SKM-1 (cell line): ENCODE data around the gene TTN.
A peak's percentile ranks its signal among the peaks of the same experiment; 100 is the strongest.

Experiments used
- DNase-seq: peaks from one replicate; lab custom pipeline; 2025; ENCODE audit not compliant: unreplicated experiment; lab: John Stamatoyannopoulos, UW

The TTN gene

DNA sequence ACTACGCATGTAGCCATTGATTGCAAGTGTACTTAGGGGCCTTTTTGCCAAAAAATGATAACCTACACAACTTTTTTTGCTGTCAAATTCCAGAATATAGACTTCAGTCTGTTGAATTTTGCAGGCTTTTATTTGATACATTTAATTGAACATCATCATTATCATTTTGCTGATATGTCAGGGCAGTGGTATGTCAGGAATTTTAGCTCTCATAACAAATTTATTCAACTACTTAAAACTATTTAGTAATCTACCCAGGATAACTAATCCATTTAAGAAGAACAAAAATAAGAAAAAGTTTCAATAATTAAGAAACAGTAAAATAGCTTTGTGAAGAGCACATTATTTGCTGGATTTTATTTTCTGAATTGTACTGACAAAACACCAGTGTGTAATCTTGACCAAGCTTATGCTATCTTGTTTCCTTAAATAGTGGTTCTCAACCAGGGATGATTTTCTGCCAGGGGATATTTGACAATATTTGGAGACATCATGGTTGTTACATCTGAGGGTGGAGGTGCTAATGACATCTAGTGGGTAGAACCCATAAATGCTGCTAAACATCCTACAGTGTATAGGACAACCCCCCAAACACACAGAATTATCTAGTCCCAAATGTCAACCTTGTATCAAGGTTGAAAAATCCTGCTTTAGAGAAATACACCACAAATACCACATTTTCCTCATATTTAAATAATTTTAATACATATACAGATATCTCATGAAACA lies 12.1 kb upstream of the TTN start:
- DNase-seq: no peak

DNA sequence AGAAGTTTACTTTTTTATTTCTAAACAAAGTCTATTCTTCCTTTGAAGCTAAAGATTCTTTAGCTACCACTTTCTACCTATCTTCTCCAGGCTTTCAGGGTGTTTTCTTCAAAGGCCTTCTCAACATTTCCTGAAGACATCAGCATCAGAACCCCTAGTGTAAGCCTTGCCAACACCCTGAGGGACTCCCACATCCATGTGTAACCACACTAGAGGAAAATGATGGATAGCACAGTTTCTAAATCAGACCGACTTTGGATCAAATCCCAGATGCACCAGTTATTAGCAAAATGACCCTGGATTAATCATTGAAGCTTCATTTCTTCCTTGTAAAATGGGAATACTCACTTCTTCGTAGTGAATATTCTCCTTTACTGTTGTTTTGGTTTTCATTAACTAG lies 4.7 kb upstream of the TTN start:
- no peak for DNase-seq

DNA sequence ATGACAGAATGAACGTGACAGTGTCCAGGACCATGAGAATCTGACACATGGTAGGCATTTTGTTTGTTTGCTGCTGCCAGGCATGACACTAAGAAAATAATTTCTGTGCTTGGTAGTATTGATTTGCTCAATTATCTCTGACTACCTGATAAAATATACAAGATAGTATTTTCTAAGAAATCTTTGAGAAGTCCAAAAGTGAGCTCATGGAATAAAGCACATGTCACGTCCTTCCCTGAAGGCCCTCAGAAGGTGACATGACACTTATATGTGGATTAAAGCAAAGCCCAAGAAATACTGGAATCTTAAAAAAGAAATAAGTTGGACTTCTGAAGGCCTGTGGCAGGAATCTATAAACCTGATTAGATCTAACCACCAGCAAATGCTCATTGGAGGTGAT lies 3.8 kb upstream of the TTN start:
- no peak for DNase-seq

DNA sequence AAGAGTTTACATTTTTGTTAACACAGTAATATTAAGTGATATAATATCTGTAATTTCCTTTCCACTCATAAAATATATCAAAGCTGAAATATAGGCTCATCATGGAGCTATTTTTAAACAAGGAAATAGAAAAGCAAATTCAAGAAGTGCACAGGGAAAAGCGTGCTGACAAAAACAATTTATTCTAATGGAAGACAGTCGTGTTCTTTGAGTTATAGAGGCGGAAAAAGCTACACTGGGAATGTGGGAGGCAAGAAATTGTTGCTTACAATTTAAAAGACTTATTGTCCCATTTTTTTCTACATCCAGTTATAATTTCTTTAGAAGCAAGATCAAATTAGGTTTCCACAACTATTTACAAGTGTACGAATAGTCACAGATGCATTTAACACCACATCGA lies 3.2 kb upstream of the TTN start:
- DNase-seq: no peak

DNA sequence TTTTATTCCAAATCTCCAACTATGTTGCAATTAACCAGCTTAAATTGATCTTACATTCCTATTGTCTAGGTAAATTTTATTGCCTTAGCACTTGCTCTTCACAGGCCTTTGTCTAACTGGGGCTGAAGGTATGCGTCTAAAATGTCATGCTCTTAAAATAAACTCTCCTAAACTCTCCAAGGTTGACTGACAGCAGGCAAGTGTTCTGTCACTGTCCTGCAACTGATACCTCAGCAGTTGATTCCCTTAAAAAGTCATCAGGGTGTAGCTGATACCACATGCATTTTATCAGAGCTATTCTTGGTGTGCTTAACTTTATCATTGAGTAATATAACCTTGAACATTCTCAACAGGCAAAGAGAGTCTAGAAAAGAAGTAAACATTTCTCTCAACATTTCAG lies 680 bp downstream of the TTN start:
- no peak for DNase-seq

DNA sequence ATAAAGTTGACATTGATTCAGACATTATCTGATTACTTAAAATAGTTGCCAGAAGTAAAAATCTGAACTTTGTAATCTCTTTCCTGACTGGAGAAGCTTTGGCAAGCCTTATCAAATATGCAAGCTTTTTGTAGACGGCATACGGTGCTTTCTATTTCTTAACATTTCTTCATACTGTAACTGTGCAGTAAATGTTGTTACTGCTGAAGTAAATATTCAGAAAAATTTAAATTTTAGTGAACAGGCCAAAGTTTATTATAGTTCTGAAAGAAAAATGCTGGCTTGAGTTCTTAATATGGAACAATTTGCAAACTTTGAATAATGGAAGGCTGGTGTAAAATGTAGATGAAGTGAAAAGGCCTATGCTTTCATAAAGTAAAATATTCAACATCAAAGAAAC lies 1.8 kb downstream of the TTN start:
- no peak for DNase-seq

DNA sequence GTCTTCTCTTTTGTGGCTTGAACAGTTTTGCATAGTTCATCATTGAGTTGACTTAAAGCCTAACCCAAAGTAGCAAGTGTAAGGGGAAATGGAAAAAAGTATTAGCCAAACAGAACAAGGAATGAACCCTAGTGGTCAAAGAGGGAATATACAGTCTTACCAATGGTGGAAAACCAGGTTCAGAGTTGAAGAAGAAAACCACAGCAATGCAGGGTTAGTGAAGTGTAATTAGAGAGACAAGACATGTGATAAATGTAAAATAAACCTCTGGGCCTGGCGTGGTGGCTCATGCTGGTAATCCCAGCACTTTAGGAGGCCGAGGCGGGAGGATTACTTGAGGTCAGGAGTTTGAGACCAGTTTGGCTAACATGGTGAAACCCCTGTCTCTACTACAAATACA lies 2.4 kb downstream of the TTN start:
- peak; percentile 28 for DNase-seq

DNA sequence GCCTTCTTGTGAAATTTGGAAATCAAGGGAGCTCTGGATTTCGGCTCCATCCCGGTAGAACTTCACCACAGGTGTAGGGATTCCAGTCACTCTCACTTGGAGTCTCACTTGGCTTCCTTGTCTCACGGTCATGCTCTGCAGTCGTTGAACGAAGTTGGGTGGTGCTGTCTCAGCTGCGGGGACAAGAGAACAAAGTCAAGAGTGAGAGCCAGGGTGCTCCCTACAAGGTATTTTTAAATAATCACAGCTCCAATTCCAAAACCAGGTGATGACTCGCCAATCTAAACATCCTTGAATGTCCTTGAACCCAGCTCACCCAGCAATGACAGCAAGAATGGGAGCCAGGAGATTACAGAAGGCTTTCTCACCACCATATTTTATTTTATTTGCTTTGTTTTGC lies 6.7 kb downstream of the TTN start:
- no peak for DNase-seq

DNA sequence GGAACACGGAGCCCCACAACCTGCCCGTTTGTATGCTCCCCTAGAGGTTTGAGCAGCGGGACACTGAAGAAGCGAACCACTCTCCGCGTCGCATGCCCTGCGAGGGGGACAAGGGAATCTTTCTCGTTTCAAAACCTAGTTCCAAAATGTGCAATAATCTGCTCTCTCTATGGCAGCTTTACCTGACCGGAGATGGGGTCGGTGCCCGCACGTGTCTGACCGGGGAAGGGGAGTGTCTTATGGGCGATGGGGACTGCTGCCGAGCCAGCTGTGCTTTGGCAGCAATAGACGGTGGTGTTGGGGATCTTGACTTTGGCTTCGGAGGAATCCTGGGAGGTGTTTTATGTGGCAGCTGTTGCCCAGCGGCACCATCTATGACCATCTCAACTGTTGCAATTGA lies 7.9 kb downstream of the TTN start:
- no peak for DNase-seq

DNA sequence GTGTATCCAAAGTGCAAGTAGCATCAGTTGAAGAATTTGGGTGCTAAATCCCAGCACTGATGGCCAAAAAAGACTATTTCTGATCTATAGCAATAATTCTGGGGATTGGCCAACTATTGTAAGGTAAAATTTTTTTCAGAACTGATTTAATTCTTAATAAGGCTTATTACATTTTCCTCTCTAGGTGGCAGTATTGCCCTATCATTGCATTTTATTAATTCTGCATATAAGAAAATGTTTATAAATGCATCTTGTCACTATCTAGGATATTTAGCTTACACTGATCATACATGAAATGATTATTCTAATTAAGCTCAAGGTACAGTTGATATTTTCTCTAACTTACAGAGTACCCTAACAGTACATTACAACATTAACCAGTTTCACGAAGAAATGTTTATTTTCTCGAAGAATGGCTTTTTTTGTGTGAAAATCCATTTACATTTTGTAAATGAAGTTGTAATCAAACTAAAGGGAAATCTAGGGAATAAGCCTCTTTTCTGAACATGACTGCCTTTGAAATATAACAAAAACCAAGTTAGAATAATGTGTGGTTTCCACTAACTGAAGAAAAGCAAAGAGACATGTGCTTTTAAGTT lies 11.0 kb downstream of the TTN start:
- DNase-seq: peak; percentile 13

DNA sequence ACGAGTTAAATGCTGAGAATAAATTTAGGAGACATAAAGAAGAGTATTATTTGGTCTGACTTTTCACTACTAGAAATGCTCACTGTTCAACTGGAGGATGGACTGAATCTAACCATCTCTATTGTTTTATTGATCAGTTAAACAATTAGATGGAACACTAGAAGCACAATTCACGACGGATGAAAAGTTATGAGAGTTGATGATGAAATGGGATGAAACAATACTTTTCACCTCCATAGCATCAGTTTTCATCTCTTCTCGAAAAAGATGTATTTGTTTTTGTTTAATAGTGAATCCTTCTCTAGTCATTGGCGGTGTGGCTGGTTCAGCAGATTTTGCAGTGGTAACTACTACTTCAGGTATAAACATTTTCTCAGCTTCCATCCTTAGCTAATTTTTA lies 19.3 kb downstream of the TTN start:
- no peak for DNase-seq

DNA sequence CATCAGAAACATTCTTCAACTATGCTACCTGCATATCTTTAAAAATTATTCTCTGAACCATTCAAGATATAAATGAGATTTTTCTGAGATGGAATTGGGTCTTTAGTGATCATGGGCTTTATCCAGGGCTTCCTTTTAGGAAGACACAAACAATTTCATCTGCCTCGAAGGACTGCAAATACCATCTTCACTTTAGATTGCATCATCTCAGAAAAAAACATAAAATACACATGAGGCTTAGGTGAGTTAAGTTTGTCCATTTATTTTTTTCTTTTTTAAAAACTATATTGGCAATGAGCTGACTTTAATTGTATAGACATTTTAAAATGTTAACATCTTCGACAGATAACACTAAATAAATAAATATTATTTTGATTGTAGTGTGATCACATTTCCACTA lies 20.1 kb downstream of the TTN start:
- DNase-seq: no peak

DNA sequence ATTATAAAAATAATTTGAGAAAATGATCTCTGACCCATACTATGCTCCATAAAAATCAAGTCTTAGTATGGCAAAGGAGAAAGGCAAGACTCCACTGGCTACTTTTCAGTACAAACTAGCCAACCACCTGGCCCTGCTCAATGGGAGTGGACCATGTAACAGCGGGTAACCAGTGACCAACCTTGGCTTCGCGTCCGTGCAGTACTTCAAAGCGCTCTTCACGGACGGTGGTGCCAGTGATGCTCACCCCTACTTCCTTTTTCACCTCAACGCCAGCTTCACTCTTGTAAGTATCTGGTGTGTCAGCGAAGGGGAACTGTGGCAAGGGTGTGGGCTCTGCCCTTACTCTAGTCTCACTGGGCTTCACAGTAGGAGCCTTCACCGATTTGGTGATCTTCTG lies 23.3 kb downstream of the TTN start:
- no peak for DNase-seq

DNA sequence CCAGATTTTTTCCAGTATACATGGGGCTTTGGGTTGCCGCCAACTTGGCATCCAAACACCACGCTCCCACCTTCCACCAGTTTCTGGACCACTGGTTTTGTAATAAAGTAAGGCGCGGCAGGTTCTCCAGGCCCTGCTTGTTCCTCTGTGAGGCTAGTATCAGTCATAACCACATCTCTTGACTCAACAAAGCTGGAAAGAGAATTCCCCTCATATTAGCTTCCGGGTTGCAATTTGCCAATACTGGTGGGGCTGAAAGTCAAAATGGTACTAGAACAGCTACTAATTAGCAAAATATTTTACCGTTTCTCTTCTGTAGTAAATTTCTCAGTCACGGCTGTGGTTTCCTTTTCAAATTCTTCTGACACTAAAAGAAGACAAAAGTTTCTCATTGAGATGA lies 25.0 kb downstream of the TTN start:
- no peak for DNase-seq

DNA sequence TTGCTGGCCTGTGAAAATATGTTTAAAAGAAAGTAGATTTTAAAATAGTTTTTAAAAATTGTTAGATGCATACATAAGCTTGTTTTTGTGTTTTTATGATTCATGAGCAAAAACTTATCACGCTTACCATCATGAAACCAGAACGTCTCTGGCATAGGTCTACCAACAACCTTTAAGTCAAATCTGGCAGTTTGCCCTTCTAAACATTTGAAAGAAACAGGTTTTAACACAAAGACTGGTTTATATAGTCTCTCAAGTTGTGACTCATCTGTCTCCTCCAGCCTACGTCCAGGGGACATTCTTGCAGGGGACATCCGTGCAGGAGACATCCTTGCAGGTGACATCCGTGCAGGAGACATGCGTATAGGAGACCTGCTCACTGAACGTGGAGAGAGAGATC lies 29.6 kb downstream of the TTN start:
- DNase-seq: no peak

DNA sequence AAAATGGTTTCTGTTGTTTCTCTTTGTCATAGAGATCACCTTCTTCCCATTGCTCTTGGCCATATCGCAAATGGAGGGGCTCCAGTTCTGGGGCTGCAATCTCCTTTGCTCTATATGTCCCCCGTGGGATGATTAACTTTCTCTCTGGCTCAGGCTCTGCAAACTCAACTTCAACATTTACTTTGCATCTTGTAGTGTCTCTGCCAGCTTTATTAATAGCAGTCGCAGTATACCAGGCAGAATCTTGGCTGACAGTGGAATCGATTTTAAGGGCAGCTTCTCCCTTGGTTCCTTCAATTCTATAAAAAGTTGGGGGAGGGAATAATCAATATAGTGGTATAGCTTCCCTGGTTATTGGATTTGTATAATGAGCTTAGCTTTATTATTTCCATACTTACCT lies 30.5 kb downstream of the TTN start:
- DNase-seq: no peak

DNA sequence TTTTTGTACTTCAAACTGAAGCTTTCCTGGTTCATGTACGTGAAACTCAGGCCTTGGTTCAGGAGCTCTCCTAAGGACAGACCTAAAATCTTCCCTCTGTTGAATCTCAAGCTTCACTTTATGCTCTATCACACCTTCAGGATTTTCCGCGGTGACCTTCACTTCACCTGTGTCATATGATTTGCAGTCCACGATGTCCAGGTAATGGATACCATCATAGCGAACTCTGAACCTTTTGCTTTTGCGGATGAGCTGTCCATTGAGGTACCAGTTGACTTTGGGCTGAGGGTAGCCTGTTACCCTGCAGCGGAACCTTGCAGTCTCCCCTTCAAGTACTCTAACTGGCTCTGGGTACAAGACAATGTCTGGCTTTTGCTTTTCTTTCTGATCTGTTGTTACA lies 31.2 kb downstream of the TTN start:
- DNase-seq: no peak

DNA sequence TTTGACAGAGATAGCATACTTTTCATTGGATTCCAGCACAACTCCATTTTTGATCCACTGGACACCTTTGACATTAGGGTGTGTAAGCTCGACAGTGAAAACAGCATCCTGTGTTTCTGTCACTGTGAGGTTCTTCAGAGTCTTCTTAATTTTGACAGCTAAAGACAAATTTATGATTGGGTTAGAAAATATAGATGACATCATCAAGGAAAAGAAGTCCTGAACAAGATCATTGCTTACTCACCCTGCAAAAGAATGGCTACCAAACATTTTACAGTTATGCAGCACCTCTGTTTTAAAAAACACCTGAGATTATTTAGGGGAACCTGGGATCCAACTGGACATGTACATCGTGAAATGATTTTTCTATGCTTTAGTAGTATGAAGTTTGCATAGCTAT lies 36.7 kb downstream of the TTN start:
- no peak for DNase-seq

DNA sequence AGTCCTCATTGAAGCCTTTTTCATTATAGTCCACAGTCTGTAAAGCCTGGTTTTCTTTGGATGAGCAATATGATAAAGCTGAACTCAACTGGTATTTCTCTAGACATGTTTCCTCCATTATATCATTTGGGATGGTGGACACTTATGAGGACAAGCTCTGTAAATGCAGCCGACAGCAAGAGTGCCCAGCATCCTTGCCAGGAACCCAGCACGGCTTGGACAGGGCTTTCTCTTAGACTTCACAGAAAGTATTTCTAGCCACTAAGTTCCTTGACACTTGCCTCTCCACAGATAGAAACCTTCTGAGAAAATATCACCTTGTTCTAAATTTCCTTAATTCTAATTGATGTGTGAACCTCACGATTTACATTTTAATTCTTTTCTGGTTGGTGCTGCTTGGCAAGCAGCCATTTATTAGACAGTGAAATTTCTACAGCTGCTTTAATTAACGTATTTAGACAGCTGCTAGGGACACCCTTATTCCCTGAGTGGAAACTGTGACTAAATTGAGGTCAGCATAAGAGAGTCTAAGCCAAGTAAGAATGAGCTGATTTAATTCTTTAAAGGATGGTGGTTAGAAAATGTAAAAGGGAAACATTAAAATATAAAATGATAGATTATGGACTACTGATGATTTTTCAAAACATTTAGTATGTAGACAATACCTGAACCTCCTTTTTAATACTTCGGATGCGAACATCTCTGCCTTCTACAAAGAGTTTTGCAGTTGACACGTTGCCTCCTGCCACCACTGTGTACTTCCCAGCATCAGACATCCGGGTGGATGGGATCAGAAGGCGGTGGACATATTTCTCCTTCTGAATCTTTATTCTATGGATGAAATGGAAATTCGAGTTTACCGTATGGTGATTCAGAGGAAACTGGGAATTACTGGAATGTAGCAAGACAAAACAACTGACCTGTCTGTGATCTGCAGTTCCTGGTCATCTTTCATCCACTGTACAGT lies 39.8 kb downstream of the TTN start:
- DNase-seq: no peak

DNA sequence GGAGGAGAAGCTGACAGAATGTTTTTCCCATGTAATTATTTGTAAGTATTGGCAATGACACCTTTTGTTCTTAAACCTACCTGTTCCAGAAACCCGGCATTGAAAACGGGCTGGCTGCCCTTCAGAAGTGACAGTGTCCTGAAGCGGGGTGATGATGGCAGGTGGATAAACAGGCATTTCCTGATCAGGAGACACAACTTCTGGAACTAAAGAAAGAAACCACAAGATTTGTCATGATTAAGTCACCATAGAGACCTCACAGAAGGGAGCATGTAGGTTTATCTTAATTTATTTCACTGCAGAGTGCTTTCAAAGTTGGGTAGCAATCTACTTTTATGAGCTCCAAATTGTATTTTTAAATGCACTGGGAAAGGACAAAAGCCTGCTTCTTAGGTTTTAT lies 43.1 kb downstream of the TTN start:
- no peak for DNase-seq

DNA sequence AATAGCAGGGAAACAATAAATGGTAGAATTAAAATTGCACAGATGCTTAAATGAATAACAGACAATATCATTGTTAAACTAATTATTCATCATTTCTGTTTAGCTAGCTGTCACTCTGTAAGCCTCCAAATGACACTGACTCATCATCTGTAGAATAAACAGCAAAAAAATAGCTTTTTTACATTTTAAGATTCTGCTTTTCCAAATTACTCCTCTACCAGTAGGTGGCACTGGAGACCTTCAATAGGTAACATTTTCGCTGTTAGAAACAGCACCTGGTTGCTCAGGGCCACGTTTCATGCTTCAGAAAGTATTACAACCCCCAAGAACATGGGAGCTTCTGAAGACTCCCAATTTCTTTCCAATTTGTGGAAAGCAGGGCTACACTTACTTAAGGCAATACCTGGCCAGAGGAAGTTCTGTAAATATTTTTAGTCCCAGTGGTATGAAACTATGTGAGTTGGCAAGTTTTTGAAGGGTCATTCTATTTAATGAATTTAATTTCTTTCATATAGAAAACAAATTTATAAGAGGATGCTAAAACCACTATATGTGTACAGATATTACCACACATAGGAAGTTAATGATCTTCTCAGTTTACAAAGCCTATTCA lies 45.4 kb downstream of the TTN start:
- peak; percentile 25 for DNase-seq

DNA sequence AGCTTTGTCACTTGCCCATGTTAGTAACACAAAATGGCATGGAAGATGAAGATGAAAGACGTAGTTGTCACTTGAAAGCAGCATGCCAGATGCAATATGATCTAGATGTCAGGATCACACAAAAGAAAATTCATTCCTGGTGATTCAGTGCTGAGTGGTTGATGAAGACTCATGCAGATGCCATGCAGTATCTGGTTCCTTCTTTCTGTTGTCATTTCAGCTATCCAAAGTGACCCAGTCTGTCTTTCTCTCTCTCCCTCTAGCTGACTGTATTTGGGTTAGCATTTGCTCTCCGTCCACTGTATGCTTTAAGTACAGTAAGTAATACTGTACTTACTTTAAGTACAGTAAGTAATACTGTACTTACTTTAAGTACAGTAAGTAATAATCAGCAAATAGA lies 50.4 kb downstream of the TTN start:
- DNase-seq: no peak
